GM21526 (cell line): Measurements from ENCODE around the gene SDK2.
"Not testable (repeated sequence)": the region's sequence is repeated elsewhere in the genome, so short reads cannot be mapped to it uniquely, and the experiment has no call there.

ENCODE experiments used
- ATAC-seq: cut with Tn5 transposase; IDR thresholded peaks from one replicate; pipeline ENCODE4 v1.9.1; 2021; ENCODE audit warnings: moderate library complexity; ENCODE audit not compliant: unreplicated experiment, low FRiP score

The SDK2 gene

DNA sequence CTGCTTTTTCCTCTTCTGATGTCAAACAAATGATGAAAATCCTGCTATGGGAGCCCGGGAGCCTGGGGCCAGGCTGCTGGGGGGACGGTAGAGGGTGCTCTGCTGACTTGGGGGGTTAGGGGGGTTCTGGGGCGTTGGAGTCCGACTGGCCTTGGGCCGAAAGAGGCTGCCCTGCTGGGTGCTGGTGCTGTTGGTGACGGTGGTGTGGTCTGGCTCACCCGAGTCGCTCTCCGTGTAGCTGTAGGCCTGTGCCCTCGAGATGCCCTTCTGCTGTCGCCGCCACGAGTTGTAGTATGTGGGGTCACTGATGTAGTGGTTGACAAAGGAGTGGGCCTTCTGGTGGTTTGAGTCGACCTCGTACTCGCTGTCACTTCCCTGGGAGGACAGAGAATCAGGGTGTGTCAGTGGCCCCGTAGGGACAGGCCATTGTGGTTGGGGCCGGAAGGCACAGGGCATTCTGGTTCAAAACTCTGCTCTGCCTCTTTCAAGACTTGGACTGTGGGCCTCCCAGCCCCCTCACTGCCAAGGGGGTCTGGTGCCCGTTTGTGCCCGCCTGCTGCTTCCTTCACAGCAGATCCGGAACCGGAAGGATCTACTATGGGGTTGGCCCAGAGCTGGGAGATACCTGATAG is 305.6 kb downstream of the SDK2 start:
- ATAC-seq, result no peak

GRCh38 chr17:73338050-73338521 is 306.2 kb downstream of the SDK2 start:
- ATAC-seq, result no peak

DNA sequence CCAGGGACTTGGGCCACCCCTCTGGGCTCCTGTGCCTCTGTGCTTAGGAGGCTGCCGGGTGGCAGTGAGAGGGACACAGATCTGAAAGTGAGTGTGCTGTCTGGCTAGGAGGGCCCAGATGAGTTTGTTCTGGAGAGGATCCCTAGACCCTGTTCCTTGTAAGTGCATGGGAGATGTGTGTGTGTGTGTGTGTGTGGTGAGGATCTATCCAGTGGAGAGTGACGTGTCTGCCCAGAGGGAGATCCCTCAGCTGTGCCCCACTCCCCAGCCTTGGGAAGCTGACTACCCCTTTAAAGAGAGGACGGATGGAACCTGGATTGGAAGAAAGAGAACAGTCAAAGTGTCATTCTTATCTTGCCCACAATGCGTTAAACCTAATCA is 306.9 kb downstream of the SDK2 start:
- ATAC-seq, result no peak

DNA sequence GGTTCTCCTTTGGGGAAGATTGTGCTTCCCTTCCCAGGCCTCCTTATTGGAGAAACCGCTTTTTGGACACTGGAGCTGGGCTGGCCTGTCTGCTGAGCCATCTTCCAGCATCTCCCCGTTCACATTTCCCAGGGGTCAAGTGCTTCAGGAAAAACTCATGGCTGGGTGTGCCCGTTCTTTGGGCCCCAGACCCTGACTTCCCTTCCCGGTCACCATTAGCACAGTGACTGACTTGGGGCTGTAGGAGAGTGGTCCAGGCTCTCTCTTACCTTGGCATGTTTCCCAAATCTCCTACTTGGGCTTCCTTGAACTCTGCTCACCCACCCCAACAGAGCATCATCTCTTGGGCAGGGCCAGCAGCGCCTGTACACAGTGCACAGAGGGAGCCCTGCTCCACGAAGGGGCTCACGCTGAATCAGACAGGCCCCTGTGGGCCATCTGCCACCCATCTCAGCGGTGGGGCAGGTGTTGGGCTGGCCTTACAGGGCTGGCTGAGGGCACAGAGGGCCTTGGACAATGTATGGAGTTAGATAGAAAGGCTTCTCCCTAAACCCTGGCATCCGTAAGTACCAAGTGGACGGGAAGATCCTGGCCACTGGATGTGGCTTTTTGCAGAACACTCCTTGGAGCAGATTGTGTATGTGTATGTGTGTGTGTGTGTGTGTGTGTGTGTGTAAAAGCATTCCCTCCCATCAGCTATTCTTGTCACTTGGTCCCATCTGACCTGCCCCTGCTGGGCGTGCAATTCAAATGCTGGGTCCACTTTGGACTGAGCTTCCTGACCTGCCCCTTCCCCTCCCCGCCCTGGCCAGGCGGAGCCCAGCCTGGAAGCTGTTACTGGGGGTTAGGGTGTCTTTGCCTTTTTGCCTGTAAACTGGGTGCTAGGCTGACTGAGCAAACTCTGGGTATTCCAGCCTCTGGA is 307.6 kb downstream of the SDK2 start:
- ATAC-seq, result no peak

- no peak for ATAC-seq
Measured at GRCh38 chr17:73335591-73336407, 308.4 kb downstream of the SDK2 start.

- no peak for ATAC-seq
Measured at GRCh38 chr17:73334771-73335513, 309.3 kb downstream of the SDK2 start.

- ATAC-seq, result not testable (repeated sequence)
Measured at GRCh38 chr17:73333445-73333844, 310.8 kb downstream of the SDK2 start.

DNA sequence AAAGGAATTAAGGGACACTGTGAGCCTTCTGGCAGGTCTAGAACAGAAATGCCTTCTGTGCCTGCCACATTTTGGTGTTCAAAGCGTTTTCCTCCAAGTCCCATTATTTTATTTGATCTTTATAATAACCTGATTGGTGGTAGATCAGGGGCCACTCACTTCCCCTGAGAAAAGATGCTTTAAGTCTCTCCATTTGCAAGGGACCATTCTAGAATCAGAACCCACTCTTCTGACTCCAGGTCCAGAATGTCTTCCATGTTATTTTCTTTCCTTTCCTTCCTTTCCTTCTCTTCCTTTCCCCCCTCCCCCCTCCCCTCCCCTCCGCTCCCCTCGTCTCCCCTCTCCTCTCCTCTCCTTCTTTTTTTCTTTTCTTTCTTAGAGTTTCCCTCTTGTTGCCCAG is 313.2 kb downstream of the SDK2 start:
- ATAC-seq, result no peak

DNA sequence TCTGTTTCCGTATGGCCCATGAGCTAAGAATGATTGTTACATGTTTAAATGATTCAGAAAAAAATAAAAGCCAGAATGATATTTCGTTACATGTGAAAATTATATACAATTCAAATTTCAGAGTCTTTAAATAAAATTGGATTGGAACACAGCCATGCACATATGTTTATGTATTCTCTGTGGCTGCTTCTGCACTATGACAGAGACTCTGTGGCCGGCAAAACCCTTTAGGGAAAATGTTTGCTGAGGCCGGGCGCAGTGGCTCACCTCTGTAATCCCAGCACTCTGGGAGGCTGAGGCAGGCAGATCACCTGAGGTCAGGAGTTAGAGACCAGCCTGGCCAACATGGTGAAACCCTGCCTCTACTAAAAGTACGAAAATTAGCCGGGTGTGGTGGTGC is 316.6 kb downstream of the SDK2 start:
- no peak for ATAC-seq

DNA sequence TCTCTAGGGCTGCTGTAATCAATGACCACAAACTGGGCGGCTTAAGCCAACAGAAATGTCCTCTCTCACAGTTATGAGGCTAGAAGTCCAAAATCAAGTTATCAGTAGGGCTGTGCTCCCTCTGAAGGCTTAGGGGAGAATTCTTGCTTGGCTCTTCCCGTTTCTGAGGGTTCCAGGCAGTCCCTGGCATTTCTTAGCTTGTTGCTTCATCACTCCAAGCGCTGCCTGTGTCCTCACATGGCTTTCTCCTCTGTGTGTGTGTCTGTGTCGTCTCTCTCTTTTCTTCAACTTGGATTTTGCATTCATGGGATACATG is 318.8 kb downstream of the SDK2 start:
- ATAC-seq, result no peak

GRCh38 chr17:73324711-73325526 is 319.3 kb downstream of the SDK2 start:
- ATAC-seq, result no peak

GRCh38 chr17:73324160-73324475 is 320.1 kb downstream of the SDK2 start:
- ATAC-seq, result no peak

GRCh38 chr17:73323409-73324159 is 320.7 kb downstream of the SDK2 start:
- ATAC-seq, result no peak

- ATAC-seq, result no peak
Measured at GRCh38 chr17:73320601-73321264, 323.5 kb downstream of the SDK2 start.

GRCh38 chr17:73319766-73320165 is 324.5 kb downstream of the SDK2 start:
- ATAC-seq, result no peak

DNA sequence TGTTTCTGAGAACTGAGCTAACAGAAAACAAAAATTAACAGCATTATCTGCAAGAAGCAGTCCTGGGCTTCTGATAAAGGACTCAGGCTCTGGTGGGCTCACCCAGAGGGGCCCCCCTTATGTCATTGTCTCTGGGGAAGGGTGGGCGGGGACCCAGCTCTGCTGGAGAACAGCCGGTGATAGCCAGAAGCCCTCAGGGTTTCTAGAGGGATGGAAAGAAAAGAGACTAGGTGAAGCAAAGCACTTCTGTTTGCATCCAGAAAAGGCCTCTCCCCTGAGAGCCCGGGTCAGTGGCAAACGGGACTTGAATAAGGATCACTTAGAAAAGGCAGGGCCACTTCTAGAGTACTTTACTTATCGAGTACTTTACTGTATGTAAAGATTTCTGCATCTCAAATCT is 325.4 kb downstream of the SDK2 start:
- no peak for ATAC-seq

- no peak for ATAC-seq
Measured at GRCh38 chr17:73318427-73318813, 325.8 kb downstream of the SDK2 start.

DNA sequence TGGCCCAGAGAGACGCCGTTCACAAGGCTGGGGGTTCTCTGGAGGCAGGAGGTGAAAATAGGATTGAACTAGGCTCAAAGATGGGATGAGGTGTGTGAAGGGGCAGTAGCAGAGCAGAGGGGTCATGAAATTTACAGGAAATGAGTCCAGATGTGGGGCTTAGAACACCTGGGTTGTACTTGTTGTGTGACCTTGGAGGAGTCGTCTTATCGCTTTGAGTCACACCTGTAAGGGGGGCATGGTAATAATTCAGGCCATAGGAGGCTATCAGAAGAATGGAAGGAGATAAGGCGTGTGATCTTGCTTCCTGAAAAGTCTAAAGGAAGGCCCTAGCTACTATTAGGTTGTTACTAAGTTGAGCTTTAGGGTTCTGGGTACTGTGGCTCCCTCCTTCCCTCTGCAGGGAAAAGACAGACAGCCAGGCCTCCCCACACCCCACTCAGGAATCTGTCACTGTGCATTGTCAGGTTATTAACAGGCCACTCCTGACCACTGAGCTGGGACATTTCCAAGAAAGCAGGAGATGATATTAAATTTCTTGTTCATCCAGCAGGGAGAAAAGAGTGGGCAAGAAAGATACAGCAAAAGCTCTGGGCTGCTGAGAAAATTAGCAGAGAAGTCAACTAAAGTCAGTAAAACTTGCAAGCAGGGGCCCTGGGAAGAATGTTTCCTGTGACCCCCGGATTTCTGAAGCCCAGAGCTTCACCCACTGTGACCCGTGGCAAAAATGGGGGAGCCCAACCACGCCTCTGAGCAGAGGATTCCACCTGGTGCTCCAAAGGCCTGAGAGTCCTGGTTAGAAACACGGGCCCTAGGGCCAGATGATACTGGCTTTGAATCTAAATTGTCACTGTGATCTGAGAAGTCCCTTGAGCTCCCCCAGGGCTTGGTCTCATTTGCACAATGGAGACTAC is 326.5 kb downstream of the SDK2 start:
- ATAC-seq, result no peak
